Raji (cell line): Measurements from ENCODE around the gene NLGN1.

Experiments used
- POLR2A ChIP-seq: IDR thresholded peaks from 2 replicates; pipeline ENCODE4 v1.6.1; 2011; ENCODE audit warnings: low read depth, low read length, control low read depth; ENCODE audit not compliant: insufficient read depth

NLGN1 gene

GRCh38 chr3:173644086-173645082, 246.8 kb downstream of the NLGN1 start:
- TF ChIP-seq POLR2A, result no peak

GRCh38 chr3:173650596-173650995, 253.1 kb downstream of the NLGN1 start:
- no peak for TF ChIP-seq POLR2A

- no peak for TF ChIP-seq POLR2A
Observed at GRCh38 chr3:173652093-173652492, 254.5 kb downstream of the NLGN1 start.

GRCh38 chr3:173653781-173654180, 256.2 kb downstream of the NLGN1 start:
- no peak for TF ChIP-seq POLR2A

GRCh38 chr3:173659972-173660371, 262.4 kb downstream of the NLGN1 start:
- TF ChIP-seq POLR2A, result no peak

GRCh38 chr3:173660645-173661299, 263.2 kb downstream of the NLGN1 start:
- no peak for TF ChIP-seq POLR2A

- no peak for TF ChIP-seq POLR2A
Observed at GRCh38 chr3:173663696-173664111, 266.2 kb downstream of the NLGN1 start.

- TF ChIP-seq POLR2A, result no peak
Observed at GRCh38 chr3:173676094-173676493, 278.6 kb downstream of the NLGN1 start.

- no peak for TF ChIP-seq POLR2A
Observed at GRCh38 chr3:173681188-173681678, 283.7 kb downstream of the NLGN1 start.

- TF ChIP-seq POLR2A, result no peak
Observed at GRCh38 chr3:173685456-173685855, 287.9 kb downstream of the NLGN1 start.

- TF ChIP-seq POLR2A, result no peak
Observed at GRCh38 chr3:173688216-173688842, 290.8 kb downstream of the NLGN1 start.

- no peak for TF ChIP-seq POLR2A
Observed at GRCh38 chr3:173690542-173691180, 293.1 kb downstream of the NLGN1 start.

- no peak for TF ChIP-seq POLR2A
Observed at GRCh38 chr3:173699353-173699752, 301.8 kb downstream of the NLGN1 start.

GRCh38 chr3:173700336-173700735, 302.8 kb downstream of the NLGN1 start:
- TF ChIP-seq POLR2A, result no peak

GRCh38 chr3:173702561-173702960, 305.0 kb downstream of the NLGN1 start:
- no peak for TF ChIP-seq POLR2A
